Vein endothelial cell (primary cell): ENCODE results near the gene SYT3. TPM values are rescaled to one million over a fixed set of nuclear protein-coding genes. Genes with fewer than 3 reads are reported as not detected.

Experiments used
- total RNA-seq: library from RNA; depleted of rRNA; stranded (reverse); fragments of >200 nt; gene quantifications from 2 replicates; pipeline ENCODE4 v1.2.3, GENCODE V29; 2012

Gene SYT3
- total RNA-seq: not detected in 2 replicates

GRCh38 chr19:50639121-50640112, at the start of gene SYT3:
Gene SYT3 (minus strand): TSS chr19:50639881. CDS start chr19:50637411, 2,470 bp downstream.

GRCh38 chr19:50649433-50650391, 10.0 kb upstream of the SYT3 start, which contains the start of gene C19orf81:
Gene C19orf81 (plus strand): TSS chr19:50649445. CDS start chr19:50649445, 0 bp downstream.

Other genes starting within 250 kb of the SYT3 start
- gene SPIB, start 220.9 kb downstream of the SYT3 start, total RNA-seq: not detected in 2 replicates
- not detected in 2 replicates for gene MYBPC2, start 207.0 kb downstream of the SYT3 start, total RNA-seq
- 64.8 and 72.5 TPM in 2 replicates for gene EMC10, start 163.4 kb downstream of the SYT3 start, total RNA-seq
- 0.19 TPM in 1 of 2 replicates, not detected in the other for gene GARIN5A, start 163.0 kb downstream of the SYT3 start, total RNA-seq
- gene JOSD2, start 128.7 kb downstream of the SYT3 start, total RNA-seq: 13.3 and 20.3 TPM in 2 replicates
- gene ASPDH, start 126.0 kb downstream of the SYT3 start, total RNA-seq: not detected in 2 replicates
- not detected in 2 replicates for gene LRRC4B, start 71.4 kb downstream of the SYT3 start, total RNA-seq
- not detected in 2 replicates for gene C19orf81, start 9.6 kb upstream of the SYT3 start, total RNA-seq
- 0.57 and 0.98 TPM in 2 replicates for gene SHANK1, start 79.9 kb upstream of the SYT3 start, total RNA-seq
- 3.9 and 4.7 TPM in 2 replicates for gene CLEC11A, start 83.5 kb upstream of the SYT3 start, total RNA-seq
- not detected in 2 replicates for gene GPR32, start 130.6 kb upstream of the SYT3 start, total RNA-seq
- not detected in 2 replicates for gene ACP4, start 150.5 kb upstream of the SYT3 start, total RNA-seq
- gene KLK1, start 183.9 kb upstream of the SYT3 start, total RNA-seq: not detected in 2 replicates
- not detected in 2 replicates for gene KLK15, start 193.7 kb upstream of the SYT3 start, total RNA-seq
- gene KLK3, start 215.0 kb upstream of the SYT3 start, total RNA-seq: not detected in 2 replicates
- not detected in 2 replicates for gene KLK2, start 233.6 kb upstream of the SYT3 start, total RNA-seq